G401.6 (cell line): ENCODE data around the gene CYP19A1.
"Not testable (repeated sequence)": the region's sequence is repeated elsewhere in the genome, so short reads cannot be mapped to it uniquely, and the experiment has no call there.

ENCODE experiments used
- FAIRE-seq: peaks from 2 replicates; lab custom pipeline; 2012; peaks lifted over from hg19 to GRCh38; lab: Jason Lieb, UNC

CYP19A1 gene

DNA sequence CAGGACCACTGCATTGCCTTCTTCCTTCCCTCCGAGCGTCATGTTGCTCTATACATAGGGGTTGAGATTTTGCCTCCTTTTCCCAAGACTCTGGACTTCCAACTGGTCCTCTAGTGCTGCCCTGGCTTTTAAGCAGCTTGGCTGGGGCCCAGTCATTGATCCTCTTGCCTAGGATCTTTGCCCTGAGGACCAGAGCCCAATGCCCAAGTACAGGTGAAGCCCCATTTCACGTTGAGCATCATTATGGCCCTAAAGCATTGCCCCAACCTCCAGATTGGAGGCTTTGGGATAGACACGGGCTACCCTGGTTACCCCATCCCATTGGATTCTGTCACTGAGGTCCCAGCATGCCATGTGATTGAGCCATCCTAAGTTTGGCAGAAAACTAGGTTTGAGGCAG is 47.7 kb downstream of the CYP19A1 start:
- FAIRE-seq: no peak

DNA sequence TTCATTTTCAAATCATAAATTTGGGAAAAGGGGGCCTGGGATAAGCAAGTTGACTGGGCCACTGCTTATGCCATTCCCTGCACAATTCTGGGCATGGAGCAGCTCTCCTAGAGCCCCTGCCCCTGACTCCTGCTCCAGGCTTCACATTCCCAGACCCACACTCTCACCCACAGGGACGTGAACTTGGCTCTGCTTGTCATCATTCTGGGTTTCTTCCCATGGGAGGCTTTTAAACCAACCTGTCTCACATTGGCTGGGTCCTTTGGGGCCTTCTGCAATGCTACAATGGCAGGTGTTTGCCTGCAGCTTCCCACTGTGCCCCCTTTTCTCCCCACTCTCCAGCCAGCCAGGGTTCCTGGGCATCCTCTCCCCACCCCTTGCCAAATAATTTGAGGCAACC is 49.1 kb downstream of the CYP19A1 start:
- no peak for FAIRE-seq

GRCh38 chr15:51288143-51289065 is 50.0 kb downstream of the CYP19A1 start:
- no peak for FAIRE-seq

GRCh38 chr15:51286816-51287215 is 51.6 kb downstream of the CYP19A1 start:
- no peak for FAIRE-seq

DNA sequence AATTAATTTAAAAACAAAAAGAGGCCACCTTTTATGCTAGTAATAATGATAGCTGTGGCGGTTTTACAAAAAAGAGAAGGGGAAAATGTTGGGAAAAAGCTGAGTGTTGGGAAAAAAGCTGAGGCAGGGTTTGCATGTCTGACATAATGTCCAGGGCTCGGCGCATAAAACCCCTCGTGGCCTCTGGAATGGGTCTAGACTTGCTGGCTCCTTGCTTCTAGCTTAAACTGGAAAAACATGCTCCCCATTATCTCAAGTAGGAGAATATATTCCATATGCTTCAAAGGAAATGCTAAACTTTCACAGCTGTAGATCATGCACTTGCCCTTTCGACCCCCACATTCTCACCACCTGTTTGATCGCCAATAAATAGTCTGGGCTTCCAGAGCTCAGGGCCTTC is 53.0 kb downstream of the CYP19A1 start:
- no peak for FAIRE-seq

DNA sequence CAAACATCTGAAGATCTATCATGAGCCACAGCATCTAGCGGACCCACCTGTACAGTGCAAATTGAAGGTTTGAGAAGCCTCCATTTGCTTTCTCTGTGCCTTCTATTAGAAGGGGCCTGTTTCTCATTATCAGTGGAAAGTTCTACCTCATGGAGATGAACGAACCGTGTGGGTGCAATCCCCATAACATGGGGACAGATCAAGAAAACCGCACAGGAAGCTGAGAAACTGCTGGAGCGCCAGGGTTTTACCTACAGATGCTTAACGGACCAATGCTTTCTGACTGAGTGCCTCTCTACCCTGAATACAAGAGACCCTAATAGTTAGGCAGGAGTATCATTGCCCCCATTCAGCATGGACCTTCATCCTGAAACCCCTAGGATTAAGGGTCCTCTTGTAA is 53.5 kb downstream of the CYP19A1 start:
- no peak for FAIRE-seq

DNA sequence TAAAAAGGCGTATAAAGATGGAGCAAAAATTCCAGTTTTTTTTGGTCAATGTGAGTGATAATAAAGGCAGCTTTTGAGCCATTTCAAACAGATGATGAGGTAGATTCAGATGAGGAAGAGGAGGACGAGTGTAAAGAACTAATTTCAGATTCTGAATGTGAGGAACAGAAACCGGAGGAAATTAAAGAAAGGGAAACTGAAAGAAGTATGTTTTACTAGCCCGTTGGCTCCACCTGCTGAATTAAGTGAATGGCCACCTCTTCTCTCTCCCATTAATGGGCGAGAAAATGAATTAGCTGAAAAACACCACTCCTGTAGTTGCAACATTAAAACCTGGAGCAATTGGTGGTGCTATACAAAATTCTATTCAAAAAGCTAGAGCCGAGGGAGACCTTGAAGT is 55.4 kb downstream of the CYP19A1 start:
- no peak for FAIRE-seq

- not testable (repeated sequence) for FAIRE-seq
Observed at GRCh38 chr15:51282241-51282640, 56.2 kb downstream of the CYP19A1 start.

DNA sequence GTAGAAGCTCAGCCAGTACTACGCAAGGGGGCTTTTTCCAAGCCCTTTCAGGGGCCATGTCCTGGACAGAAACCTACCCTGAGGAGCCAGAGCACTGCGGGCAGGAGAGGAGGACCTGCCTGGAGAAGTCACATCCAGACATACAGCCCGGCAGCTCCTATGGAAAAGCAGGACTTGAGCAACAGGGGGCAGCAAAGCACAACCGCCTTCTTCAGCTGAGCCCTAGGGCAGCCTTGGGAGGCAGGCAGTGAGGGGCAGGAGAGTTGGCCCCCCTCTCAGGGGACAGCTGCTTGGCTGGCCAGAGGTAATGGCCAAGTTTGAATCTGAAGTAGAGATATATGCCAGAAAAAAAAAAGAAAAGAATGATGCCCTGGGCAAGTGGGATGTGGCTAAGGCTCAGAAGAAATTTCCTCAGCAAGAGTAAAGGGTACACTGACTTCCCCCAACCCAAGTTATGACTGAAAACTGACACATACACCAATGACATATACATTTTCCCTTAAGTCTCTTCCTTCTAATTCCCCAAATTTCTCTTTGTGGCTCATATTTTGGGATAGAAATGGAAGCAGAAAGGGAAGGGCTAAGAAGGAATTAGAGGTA is 56.9 kb downstream of the CYP19A1 start:
- no peak for FAIRE-seq

DNA sequence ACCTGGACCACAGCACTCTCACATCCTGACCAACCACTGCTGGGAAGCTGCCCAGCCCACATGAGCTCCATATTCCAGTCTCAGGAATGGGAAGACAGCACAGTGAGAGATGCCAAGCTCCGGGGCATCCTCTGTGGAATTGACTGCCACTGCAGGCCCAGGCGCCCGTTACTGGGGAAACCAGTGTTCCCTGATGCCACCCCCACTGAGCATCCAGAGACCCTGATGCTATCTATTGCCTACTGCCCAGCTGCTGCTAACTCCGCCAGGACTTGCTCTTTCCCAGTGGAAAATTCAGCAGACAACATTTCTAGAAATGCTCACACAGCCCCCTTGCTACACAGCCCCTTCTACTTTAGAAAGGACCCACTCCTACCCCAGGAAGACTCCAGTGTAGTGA is 57.6 kb downstream of the CYP19A1 start:
- no peak for FAIRE-seq

GRCh38 chr15:51279391-51279790 is 59.0 kb downstream of the CYP19A1 start:
- FAIRE-seq: no peak

DNA sequence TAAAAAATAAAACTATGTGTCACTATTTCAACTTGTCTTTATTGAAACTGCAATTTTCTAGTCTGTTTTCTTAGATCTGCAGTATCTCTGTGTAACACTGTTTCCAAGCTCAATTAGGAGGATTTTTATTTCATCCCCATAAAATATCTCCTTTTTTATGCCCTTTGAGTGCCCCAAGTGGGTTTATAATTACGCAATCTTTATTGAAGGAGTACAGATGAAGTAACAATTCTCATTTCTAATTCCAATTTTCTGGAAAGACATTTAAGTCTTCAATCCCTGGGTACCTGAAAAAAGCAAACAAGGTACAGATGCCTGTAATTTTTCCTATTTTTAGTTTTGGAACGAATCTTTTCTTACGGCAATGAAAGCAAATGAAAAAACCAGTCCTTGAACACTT is 61.3 kb downstream of the CYP19A1 start:
- no peak for FAIRE-seq

GRCh38 chr15:51274956-51275355 is 63.4 kb downstream of the CYP19A1 start:
- no peak for FAIRE-seq

GRCh38 chr15:51270706-51271105 is 67.7 kb downstream of the CYP19A1 start:
- FAIRE-seq: no peak

DNA sequence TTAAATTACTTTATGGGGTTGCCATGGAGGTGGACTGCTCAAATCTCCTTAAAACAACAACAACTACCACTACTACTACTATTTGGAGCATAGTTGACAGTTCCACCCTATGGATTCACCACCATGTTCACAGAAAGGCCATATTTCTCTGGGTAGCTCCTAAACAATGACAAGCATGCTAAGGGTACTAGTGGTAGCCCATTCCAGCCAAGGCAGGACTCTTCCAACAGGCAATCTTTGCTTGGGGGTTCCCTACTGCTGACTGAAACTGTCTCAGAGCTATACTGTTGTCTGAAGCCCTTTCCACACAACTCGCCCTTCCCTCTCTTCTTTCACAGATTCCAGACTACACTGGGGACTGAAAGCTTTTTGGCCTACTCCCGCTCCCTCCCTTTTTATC is 68.9 kb downstream of the CYP19A1 start:
- no peak for FAIRE-seq

DNA sequence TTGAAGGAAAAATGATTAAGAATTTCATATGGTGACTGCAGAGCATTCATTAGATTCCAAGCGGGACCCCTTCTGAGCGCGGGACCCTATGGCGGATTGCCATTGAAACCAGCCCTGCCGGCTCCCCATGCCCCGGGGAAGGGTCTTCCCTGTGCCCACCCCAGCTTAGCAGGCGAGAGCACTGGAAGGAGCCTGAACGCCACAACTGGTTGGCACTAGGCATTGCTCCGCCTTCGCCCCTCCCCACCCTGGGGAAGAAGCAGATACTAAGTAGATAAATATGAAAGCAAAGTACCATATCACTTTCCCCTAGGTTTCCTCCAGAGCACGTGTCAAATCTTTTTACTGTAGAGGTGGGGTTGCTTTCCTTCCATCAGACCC is 70.7 kb downstream of the CYP19A1 start:
- no peak for FAIRE-seq

DNA sequence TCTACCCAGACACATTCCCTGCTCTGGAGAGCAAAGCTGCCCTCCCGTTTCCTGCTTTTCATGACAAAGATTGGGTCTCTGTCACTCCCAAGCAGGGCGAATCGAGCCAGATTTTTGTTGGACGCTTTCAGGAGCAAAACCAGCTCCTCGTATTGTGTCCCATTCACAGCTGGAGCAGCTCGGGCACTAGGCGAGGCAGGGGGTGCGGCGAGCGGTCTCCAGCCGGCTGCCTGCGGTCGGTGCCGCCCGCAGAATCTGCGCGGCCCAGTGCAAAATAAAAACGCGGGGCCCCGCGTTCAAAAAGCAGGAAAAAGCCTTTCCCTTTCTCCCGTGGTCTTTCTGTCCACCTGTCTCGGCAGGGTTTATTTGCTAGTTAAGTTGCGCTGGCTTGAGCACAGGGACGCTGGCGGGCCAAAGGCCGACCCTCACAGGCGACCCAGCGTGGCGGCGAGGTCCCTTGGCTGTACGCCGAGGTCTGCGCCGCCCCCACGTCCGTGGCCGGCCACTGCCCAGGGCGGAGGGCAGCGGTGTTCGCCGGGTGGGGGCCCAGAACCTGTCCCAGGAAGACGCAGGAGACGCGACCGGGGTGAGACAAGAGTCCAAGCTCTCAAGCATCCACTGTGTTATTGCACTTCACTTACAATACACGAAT is 71.2 kb downstream of the CYP19A1 start:
- no peak for FAIRE-seq

GRCh38 chr15:51266656-51267050 is 71.7 kb downstream of the CYP19A1 start:
- no peak for FAIRE-seq

GRCh38 chr15:51265037-51265555 is 73.3 kb downstream of the CYP19A1 start:
- FAIRE-seq: no peak

- no peak for FAIRE-seq
Observed at GRCh38 chr15:51263726-51264125, 74.7 kb downstream of the CYP19A1 start.

DNA sequence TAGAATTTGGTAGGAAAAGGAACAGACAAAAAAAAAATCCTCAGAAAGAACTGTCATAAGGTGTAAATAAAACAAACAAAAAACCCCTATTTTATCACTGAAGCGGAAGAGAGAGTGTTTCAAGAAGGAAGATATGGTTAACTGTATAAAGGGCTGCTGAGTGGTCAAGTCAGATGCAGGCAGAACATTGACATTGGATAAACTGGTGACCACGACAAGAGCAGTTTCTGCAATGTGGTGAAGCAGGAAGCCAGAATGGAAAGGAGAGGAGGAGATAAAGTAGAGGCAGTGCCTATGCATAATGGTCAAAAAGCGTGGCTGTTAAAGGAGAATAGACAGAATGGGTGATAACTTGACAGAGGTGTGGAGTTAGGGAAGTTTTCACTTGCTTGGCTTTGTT is 75.3 kb downstream of the CYP19A1 start:
- FAIRE-seq: no peak

DNA sequence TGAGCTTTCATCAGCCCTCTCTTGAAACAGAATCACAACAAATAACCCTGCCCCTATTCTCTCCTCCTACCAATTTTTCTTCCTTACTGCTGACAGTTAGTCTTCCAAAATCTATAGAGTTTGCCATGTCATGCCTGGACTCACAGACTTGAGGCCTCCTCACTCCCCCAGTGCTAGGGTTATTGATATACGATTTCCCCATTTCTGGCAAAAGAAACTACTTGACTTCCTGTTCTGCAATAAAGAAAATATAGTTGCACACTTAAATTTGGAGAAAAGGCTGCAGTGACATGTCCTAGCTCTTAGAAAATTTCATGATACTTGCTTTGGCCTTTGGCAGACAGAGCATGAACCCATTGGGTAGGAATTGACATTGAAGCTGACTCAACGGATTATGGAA is 75.9 kb downstream of the CYP19A1 start:
- FAIRE-seq: no peak

- not testable (repeated sequence) for FAIRE-seq
Observed at GRCh38 chr15:51261113-51261512, 77.3 kb downstream of the CYP19A1 start.
